Activated CD8-positive, alpha-beta memory T cell treated with anti-CD3 and anti-CD28 coated beads, Interleukin-2, amount 50 U/mL, for 4 hours (primary cell): ENCODE data around the gene SDHAF4.
"Not testable (repeated sequence)": the region's sequence is repeated elsewhere in the genome, so short reads cannot be mapped to it uniquely, and the experiment has no call there.

Source experiments
- DNase-seq: peaks from one replicate; pipeline ENCODE4 v3.0.0-alpha.2; 2020

SDHAF4 gene

DNA sequence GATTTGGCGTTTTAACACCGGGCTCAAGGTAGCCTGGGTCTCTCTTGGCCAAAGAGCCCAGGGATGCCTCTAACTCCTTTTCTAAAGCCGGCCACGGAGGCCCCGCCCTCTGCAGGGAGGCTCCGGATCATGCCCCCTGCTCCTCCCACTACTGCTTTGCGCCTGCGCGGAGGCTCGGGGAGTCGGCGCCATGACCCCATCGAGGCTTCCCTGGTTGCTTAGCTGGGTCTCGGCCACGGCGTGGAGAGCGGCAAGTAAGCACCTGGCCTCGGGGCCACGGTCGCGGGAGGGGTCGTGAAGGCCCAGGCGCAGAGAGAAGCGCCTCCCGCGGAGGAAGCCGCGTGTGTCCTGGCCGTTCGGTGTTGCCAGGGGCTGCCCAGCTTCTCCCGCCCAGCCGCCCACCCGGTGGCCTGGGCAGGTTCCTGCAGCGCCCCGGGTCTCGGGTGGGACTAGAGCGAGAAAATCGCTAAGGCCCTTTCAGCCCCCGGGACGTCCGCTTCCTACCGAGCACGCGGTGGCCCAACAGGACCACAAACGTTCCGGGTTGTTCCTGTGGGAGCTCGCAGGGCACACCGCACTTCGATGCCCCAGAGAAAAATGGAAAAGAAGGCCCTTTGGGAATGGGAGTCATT lies at the start of gene SDHAF4:
SDHAF4 (plus strand) TSS at position 180 of the 632 bp plus-strand sequence; CDS start at position 191, 11 bp downstream.
- peak; percentile 95 for DNase-seq

- DNase-seq = no peak
These were observed 48.0 kb upstream of the SDHAF4 start for GRCh38 chr6:70518723-70519122.

DNA sequence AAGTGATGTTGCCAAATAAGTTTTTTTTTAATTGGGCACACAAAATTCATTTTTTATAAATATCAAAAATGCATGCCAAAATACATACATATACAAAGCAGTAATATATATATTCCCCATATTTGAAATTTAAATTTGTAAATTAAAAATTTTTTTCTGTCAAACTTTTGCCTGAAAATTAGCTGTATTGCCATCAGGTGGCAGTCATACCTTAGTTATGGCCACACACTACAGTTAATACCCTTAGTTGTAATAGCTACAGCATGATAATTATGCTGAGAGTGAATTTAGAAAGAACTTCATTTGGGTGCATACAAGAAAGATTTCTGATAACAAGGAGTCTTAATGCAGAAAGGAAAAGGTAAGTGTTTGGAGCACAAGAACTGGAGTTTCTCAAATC lies 46.2 kb upstream of the SDHAF4 start:
- DNase-seq = no peak

- DNase-seq = no peak
These were observed 41.9 kb upstream of the SDHAF4 start for GRCh38 chr6:70524721-70525286.

- no peak for DNase-seq
These were observed 39.5 kb upstream of the SDHAF4 start for GRCh38 chr6:70527071-70527737.

- no peak for DNase-seq
These were observed 36.7 kb upstream of the SDHAF4 start for GRCh38 chr6:70530023-70530422.

- DNase-seq = no peak
These were observed 35.6 kb upstream of the SDHAF4 start for GRCh38 chr6:70531133-70531532.

DNA sequence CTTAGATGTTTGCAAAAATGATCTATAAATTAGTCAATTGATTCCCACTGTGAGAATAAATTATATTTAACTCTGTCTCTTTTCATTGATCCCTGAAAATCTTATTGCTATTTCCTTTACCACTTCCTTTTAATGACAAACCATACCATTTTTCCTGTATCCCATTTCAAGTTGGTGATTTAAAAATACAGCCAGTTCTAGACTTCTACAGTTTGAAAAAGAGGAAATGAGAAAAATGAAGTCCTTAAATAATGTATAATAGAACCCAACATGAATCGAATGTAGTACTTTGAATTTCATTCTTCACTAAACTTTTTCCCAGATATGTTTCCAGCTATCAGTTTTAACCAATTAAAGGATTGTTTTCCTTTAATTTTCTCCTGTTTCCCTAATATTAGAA lies 29.5 kb upstream of the SDHAF4 start:
- no peak for DNase-seq

- DNase-seq = no peak
These were observed 28.4 kb upstream of the SDHAF4 start for GRCh38 chr6:70538376-70538775.

- DNase-seq = no peak
These were observed 19.4 kb upstream of the SDHAF4 start for GRCh38 chr6:70547313-70547712.

DNA sequence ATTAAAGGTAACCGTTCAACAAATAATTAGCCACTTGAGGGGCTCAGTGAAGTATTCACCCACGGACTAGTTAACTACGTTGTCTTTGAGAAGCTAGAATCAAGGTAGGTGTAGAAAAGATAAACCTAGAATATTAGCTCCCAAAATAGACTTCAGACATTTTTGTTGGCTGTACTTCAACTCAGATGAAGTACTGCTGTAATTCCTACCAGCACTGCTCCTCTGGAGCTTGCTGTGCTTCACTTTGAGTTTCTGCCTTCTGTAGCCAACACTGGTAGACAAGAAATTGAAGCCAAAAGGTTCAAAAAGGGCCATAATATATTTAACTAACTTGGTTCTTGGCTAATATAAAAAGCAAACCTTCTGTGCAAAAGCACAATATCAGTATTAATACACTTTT lies 18.8 kb upstream of the SDHAF4 start:
- no peak for DNase-seq

DNA sequence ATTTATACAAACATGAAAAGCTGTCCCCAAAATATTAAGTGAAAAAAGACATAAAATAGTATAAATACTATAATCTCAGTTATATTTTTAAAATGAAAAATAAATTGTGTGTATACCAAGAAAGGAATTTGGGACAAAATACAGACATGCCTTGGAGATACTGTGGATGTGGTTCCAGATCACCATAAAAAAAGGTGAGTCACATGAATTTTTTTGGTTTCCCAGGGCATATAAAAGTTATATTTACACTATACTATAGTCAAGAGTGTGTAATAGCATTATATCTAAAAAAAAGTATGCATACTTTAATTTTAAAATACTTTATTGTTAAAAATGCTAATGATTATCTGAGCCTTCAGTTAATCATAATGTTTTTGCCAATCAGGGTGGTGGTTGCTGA lies 17.4 kb upstream of the SDHAF4 start:
- DNase-seq = no peak

- DNase-seq = no peak
These were observed 15.2 kb upstream of the SDHAF4 start for GRCh38 chr6:70551566-70551965.

DNA sequence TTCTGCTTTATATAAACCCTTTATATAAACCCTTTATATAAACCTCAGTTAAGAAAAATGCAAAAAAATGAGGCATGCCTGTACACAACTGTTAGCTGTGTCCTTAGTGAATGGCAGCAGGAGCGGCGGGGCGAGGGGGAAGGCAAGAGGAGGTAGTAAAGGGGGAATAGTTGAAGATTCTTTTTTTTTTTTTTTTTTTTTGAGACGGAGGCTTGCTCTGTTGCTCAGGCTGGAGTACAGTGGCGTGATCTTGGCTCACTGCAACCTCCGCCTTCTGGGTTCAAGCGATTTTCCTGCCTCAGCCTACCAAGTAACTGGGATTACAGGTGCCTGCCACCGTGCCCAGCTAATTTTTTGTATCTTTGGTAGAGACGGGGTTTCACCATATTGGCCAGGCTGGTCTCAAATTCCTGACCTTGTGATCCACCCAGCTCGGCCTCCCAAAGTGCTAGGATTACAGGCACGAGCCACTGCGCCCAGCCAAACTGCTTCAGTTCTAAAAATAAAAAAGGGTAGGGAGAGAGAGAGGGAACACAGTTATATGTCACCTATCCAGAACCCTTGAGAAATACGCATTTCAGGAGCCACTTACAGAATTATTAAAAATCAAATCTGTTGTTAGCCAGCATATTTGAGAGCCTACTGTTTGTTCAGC lies 14.3 kb upstream of the SDHAF4 start:
- DNase-seq = not testable (repeated sequence)

GRCh38 chr6:70552974-70553373 lies 13.8 kb upstream of the SDHAF4 start:
- DNase-seq = no peak

- DNase-seq = no peak
These were observed 8.7 kb upstream of the SDHAF4 start for GRCh38 chr6:70557998-70558397.

GRCh38 chr6:70562401-70562800 lies 4.3 kb upstream of the SDHAF4 start:
- not testable (repeated sequence) for DNase-seq

DNA sequence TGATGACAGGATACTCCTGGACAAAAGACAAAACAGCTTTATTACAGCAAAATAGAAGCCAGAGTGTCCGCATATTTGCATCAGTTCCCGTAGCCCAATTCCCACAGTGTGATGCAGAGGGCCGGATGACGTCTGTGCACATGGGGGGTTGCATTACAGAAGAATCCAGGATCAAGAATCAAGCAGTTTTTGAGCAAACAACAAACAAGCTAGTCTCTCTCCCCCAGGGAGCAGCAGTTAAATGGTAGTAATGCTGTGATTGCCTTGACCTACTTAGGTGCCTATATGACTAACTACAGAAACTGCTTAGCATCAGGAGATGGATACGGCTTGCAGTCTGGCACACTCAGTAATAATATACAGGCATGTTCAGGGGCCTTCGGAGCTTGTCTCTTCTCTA lies 3.2 kb upstream of the SDHAF4 start:
- DNase-seq = no peak

- DNase-seq = no peak
These were observed 7.9 kb downstream of the SDHAF4 start for GRCh38 chr6:70574643-70575042.

GRCh38 chr6:70575899-70576495 lies 9.3 kb downstream of the SDHAF4 start:
- DNase-seq = no peak

- DNase-seq = no peak
These were observed 19.4 kb downstream of the SDHAF4 start for GRCh38 chr6:70586114-70586513.

GRCh38 chr6:70590400-70590799 lies 23.7 kb downstream of the SDHAF4 start:
- no peak for DNase-seq

GRCh38 chr6:70592391-70593117 lies 25.8 kb downstream of the SDHAF4 start:
- no peak for DNase-seq
